GM12873 (cell line): ENCODE measurements around the gene PIR.

Experiments used
- CTCF ChIP-seq: IDR thresholded peaks from 2 replicates; pipeline ENCODE4 v1.5.1; 2012; ENCODE audit warnings: low read depth, mild to moderate bottlenecking, moderate library complexity, low read length, control low read depth; ENCODE audit not compliant: insufficient read depth; ENCODE audit errors: missing control alignments

PIR gene

GRCh38 chrX:15493118-15493962 lies at the start of gene PIR:
Gene PIR, minus strand, starts transcription at chrX:15493333. Its CDS starts 2,076 bp downstream, at chrX:15491257.
- peak; percentile 54 for TF ChIP-seq CTCF

- no peak for TF ChIP-seq CTCF
Measured at GRCh38 chrX:15530318-15530717, 37.2 kb upstream of the PIR start.

GRCh38 chrX:15529165-15529564 lies 36.0 kb upstream of the PIR start:
- TF ChIP-seq CTCF = no peak

- TF ChIP-seq CTCF = no peak
Measured at GRCh38 chrX:15525664-15526416, 32.7 kb upstream of the PIR start.

GRCh38 chrX:15524417-15524816 lies 31.3 kb upstream of the PIR start:
- TF ChIP-seq CTCF = no peak

- no peak for TF ChIP-seq CTCF
Measured at GRCh38 chrX:15523088-15523487, 30.0 kb upstream of the PIR start.

GRCh38 chrX:15522464-15522863 lies 29.3 kb upstream of the PIR start:
- no peak for TF ChIP-seq CTCF
